GM18861 (cell line): Measurements from ENCODE around the gene NOTUM.
"Not testable (repeated sequence)": the region's sequence is repeated elsewhere in the genome, so short reads cannot be mapped to it uniquely, and the experiment has no call there.

Source experiments
- ATAC-seq: cut with Tn5 transposase; IDR thresholded peaks from one replicate; pipeline ENCODE4 v1.9.1; 2021; ENCODE audit not compliant: unreplicated experiment

NOTUM gene

GRCh38 chr17:81996757-81997441 is 35.9 kb upstream of the NOTUM start:
- ATAC-seq, result no peak

- no peak for ATAC-seq
Measured at GRCh38 chr17:81996232-81996756, 35.3 kb upstream of the NOTUM start.

- ATAC-seq, result no peak
Measured at GRCh38 chr17:81995463-81996231, 34.7 kb upstream of the NOTUM start.

GRCh38 chr17:81994593-81995462 is 33.8 kb upstream of the NOTUM start:
- ATAC-seq, result no peak

GRCh38 chr17:81993729-81994592 is 33.0 kb upstream of the NOTUM start:
- ATAC-seq, result no peak

GRCh38 chr17:81992306-81993102 is 31.5 kb upstream of the NOTUM start:
- ATAC-seq, result no peak

GRCh38 chr17:81991684-81992305 is 30.8 kb upstream of the NOTUM start:
- no peak for ATAC-seq

- ATAC-seq, result no peak
Measured at GRCh38 chr17:81990836-81991683, 30.1 kb upstream of the NOTUM start.

GRCh38 chr17:81987161-81987770 is 26.3 kb upstream of the NOTUM start:
- no peak for ATAC-seq

GRCh38 chr17:81986606-81987005 is 25.6 kb upstream of the NOTUM start:
- ATAC-seq, result no peak

- no peak for ATAC-seq
Measured at GRCh38 chr17:81984773-81985410, 23.9 kb upstream of the NOTUM start.

- no peak for ATAC-seq
Measured at GRCh38 chr17:81983639-81984373, 22.8 kb upstream of the NOTUM start.

- no peak for ATAC-seq
Measured at GRCh38 chr17:81983011-81983638, 22.1 kb upstream of the NOTUM start.

GRCh38 chr17:81981511-81981910 is 20.5 kb upstream of the NOTUM start:
- not testable (repeated sequence) for ATAC-seq

- ATAC-seq, result no peak
Measured at GRCh38 chr17:81980707-81981343, 19.8 kb upstream of the NOTUM start.

- no peak for ATAC-seq
Measured at GRCh38 chr17:81980122-81980521, 19.1 kb upstream of the NOTUM start.
